HCT116 (cell line): Measurements from ENCODE around the gene DNM3.

Experiments
- CEBPB ChIP-seq: IDR thresholded peaks from 2 replicates; pipeline ENCODE4 v1.6.1; 2012; ENCODE audit warnings: low read depth
- CTCF ChIP-seq, 3 experiments: fragments of 200-600 bp in 1 of 3; sonication (generic) in 1 of 3; IDR thresholded peaks in 2 of 3; conservative IDR thresholded peaks in 1 of 3; 2 replicates each; pipeline ENCODE4 v1.5.1; 2012 to 2017; ENCODE audit warnings: low read depth in 2 of 3, low read length in 2 of 3, antibody characterized with exemption in 1 of 3, borderline replicate concordance in 1 of 3, control low read depth in 1 of 3, mild to moderate bottlenecking in 1 of 3, mixed read lengths in 1 of 3, mixed run types in 1 of 3, moderate library complexity in 1 of 3; ENCODE audit not compliant: insufficient read depth in 1 of 3
- EZH2 ChIP-seq: fragments of 200-600 bp; sonication (generic); IDR thresholded peaks from 2 replicates; pipeline ENCODE4 v1.6.1; 2017; ENCODE audit warnings: antibody characterized with exemption, mixed run types
- FOSL1 ChIP-seq: IDR thresholded peaks from 2 replicates; pipeline ENCODE4 v1.6.1; 2012; ENCODE audit warnings: low read depth
- JUND ChIP-seq: IDR thresholded peaks from 2 replicates; pipeline ENCODE4 v1.6.1; 2012
- POLR2AphosphoS5 ChIP-seq: IDR thresholded peaks from 2 replicates; pipeline ENCODE4 v1.6.1; 2011; ENCODE audit warnings: mild to moderate bottlenecking, low read depth, low read length, moderate library complexity
- RAD21 ChIP-seq: IDR thresholded peaks from 2 replicates; pipeline ENCODE4 v1.6.1; 2012; ENCODE audit warnings: low read depth, mild to moderate bottlenecking
- REST ChIP-seq: IDR thresholded peaks from 2 replicates; pipeline ENCODE4 v1.6.1; 2012; ENCODE audit warnings: low read depth
- SIN3A ChIP-seq: IDR thresholded peaks from 2 replicates; pipeline ENCODE4 v1.6.1; 2012; ENCODE audit warnings: low read depth
- SP1 ChIP-seq: IDR thresholded peaks from 2 replicates; pipeline ENCODE4 v1.6.1; 2012; ENCODE audit warnings: low read depth
- TCF7L2 ChIP-seq: IDR thresholded peaks from 2 replicates; pipeline ENCODE4 v1.7.0; 2011; ENCODE audit warnings: borderline replicate concordance, inconsistent platforms; ENCODE audit not compliant: insufficient read depth, insufficient read length; ENCODE audit errors: extremely low read depth

- TF ChIP-seq SP1 = no peak
- TF ChIP-seq CTCF (IDR thresholded peaks at IDR 0.05 in 2 of 3, conservative IDR thresholded peaks at IDR 0.05 in 1 of 3; ENCODE audit: borderline replicate concordance in 1 of 3, insufficient read depth in 1 of 3, low read depth in 2 of 3, low read length in 2 of 3) = no peak
- no peak for TF ChIP-seq POLR2AphosphoS5
- no peak for TF ChIP-seq EZH2
- no peak for TF ChIP-seq RAD21
- TF ChIP-seq REST = no peak
- no peak for TF ChIP-seq TCF7L2
- no peak for TF ChIP-seq SIN3A
- no peak for TF ChIP-seq JUND
- no peak for TF ChIP-seq CEBPB
- TF ChIP-seq FOSL1 = no peak
Measured at GRCh38 chr1:171879556-171879955, 38.3 kb downstream of the DNM3 start.
